Gastroesophageal sphincter (tissue), 4 donors: ENCODE results near the gene CD36. TPM values are rescaled to one million over a fixed set of nuclear protein-coding genes. Genes with fewer than 3 reads are reported as not detected.

Source experiments
- ATAC-seq: fragments of 150-250 bp; one replicate; pipeline ENCODE4 v1.9.1; 2016; ENCODE audit warnings: mild to moderate bottlenecking, moderate library complexity
- H3K27ac ChIP-seq, 4 donors: fragments of 200-600 bp; sonication (generic) in 3 of 4; 1 replicate in 3 of 4; 2 replicates in 1 of 4; pipeline ENCODE4 v1.5.1; 2016 to 2019
- H3K27me3 ChIP-seq: fragments of 200-600 bp; sonication (generic); one replicate; pipeline ENCODE4 v1.5.1; 2019
- H3K36me3 ChIP-seq, 2 donors: fragments of 200-600 bp; sonication (generic); one replicate each; pipeline ENCODE4 v1.5.1; 2019; ENCODE audit warnings: control low read depth in 1 of 2
- H3K4me1 ChIP-seq, 3 donors: fragments of 200-600 bp; sonication (generic); 1 replicate in 2 of 3; 2 replicates in 1 of 3; pipeline ENCODE4 v1.5.1; 2016 to 2019; ENCODE audit warnings: control low read depth in 2 of 3
- H3K4me3 ChIP-seq, 2 donors: fragments of 200-600 bp; sonication (generic); one replicate each; pipeline ENCODE4 v1.5.1; 2019; ENCODE audit warnings: mild to moderate bottlenecking in 1 of 2, moderate library complexity in 1 of 2
- H3K9me3 ChIP-seq, 3 donors: fragments of 200-600 bp; sonication (generic); one replicate each; pipeline ENCODE4 v1.5.1; 2017 to 2019; ENCODE audit warnings: control low read depth in 2 of 3
- CTCF ChIP-seq, 4 experiments: fragments of 200-600 bp in 2 of 4; fragments of 450-650 bp in 2 of 4; sonication (generic) in 1 of 4; IDR thresholded peaks; one replicate each; pipeline ENCODE4 v1.5.1; 2017 to 2019; ENCODE audit warnings: antibody characterized with exemption in 4 of 4, mild to moderate bottlenecking in 2 of 4, moderate library complexity in 2 of 4
- EP300 ChIP-seq: sonication (generic); formaldehyde crosslinking; IDR thresholded peaks from one replicate; pipeline ENCODE4 v1.6.1; 2017; ENCODE audit warnings: antibody characterized with exemption, mild to moderate bottlenecking
- POLR2A ChIP-seq, 2 donors: fragments of 450-650 bp; IDR thresholded peaks; one replicate each; pipeline ENCODE4 v1.6.1; 2017; ENCODE audit warnings: antibody characterized with exemption in 2 of 2, mild to moderate bottlenecking in 2 of 2, moderate library complexity in 1 of 2
- POLR2AphosphoS5 ChIP-seq: sonication (generic); formaldehyde crosslinking; IDR thresholded peaks from one replicate; pipeline ENCODE4 v1.6.1; 2017; ENCODE audit warnings: antibody characterized with exemption
- WGBS, 2 donors: methylation state at CpG; one replicate each; pipeline ENCODE4 v1.1.5; 2018; ENCODE audit warnings: low coverage in 1 of 2; 5-methylcytosine and 5-hydroxymethylcytosine counted together
- total RNA-seq, 4 donors: library from RNA; depleted of rRNA; stranded (reverse); fragments of >200 nt; gene quantifications; one replicate each; pipeline ENCODE4 v1.1.0, GENCODE V29; 2016

The CD36 gene
- total RNA-seq, 4 donors from 2014 or later: 52.9 to 284 (median 81.2) TPM

DNA sequence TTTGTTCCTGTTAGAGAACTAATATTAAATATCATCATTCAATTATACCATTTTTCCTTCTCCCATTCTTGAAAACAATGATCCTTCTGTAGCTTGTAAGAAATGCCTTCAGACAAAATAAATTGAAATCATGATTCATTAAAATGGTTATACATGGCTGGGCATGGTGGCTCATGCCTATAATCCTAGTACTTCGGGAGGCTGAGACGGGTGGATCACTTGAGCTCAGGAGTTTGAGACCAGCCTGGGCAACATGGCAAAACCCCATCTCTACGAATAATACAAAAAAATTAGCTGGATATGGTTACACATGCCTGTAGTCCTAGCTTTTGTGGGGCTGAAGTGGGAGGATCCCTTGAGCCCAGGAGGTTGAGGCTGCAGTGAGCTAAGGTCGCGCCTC, 13.0 kb downstream of the CD36 start:
- 90 to 100% methylated on average over 2 to 5 of the region's 5 CpGs for WGBS, 2 donors
- no peak overlapping the region for H3K4me3 ChIP-seq
- H3K27ac ChIP-seq: no peak overlapping the region
- H3K9me3 ChIP-seq: no peaks in the 10 kb centered on the region
- no peaks in the 10 kb centered on the region for H3K4me1 ChIP-seq
- H3K36me3 ChIP-seq: no peaks in the 10 kb centered on the region
- no peak for ATAC-seq
- no peaks in the 10 kb centered on the region for H3K27me3 ChIP-seq
- TF ChIP-seq POLR2A (IDR thresholded peaks at IDR 0.05) (no peak), POLR2AphosphoS5 (no peak), CTCF (IDR thresholded peaks at IDR 0.05) (no peak), EP300 (no peak)

GRCh38 chr7:80653244-80653643, 14.8 kb downstream of the CD36 start:
- no peak overlapping the region for H3K4me3 ChIP-seq
- ATAC-seq: no peak
- H3K27ac ChIP-seq: no peak overlapping the region
- 96 to 100% methylated on average over 1 of the region's 1 CpG for WGBS, 2 donors
- no peaks in the 10 kb centered on the region for H3K36me3 ChIP-seq
- H3K27me3 ChIP-seq: no peaks in the 10 kb centered on the region
- H3K9me3 ChIP-seq: no peaks in the 10 kb centered on the region
- no peaks in the 10 kb centered on the region for H3K4me1 ChIP-seq
- TF ChIP-seq POLR2A (IDR thresholded peaks at IDR 0.05): no peak
- no peak for TF ChIP-seq EP300
- TF ChIP-seq POLR2AphosphoS5: no peak
- TF ChIP-seq CTCF (IDR thresholded peaks at IDR 0.05): no peak

GRCh38 chr7:80654887-80655340, 16.5 kb downstream of the CD36 start:
- Histone ChIP-seq H3K4me3 (no peak overlapping the region), H3K27ac (no peak overlapping the region)
- no peak for ATAC-seq

DNA sequence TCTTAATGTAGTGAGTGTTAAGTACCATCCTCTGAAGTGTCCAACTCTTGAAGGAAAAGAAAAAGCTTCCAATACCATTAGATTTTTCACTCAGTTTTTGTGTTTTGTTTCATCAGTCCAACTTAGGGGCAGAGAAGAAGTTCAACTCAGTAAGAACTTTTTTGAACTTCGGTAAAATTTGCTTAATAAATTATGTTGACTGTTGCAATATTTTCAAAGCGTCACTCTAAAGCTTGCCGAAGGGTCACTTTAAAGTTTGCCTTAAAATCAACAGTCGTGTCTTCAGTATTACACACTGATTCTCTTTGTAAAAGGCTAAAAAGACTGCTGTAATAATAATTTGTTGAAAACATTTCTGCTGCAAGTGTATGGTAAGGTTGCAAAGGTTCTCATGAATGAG, 17.6 kb downstream of the CD36 start:
- H3K36me3 ChIP-seq: no peaks in the 10 kb centered on the region
- no peak overlapping the region for H3K27ac ChIP-seq
- TF ChIP-seq POLR2AphosphoS5 (no peak), POLR2A (IDR thresholded peaks at IDR 0.05) (no peak), CTCF (IDR thresholded peaks at IDR 0.05) (no peak), EP300 (no peak)
- no peaks in the 10 kb centered on the region for H3K9me3 ChIP-seq
- ATAC-seq: no peak
- no peak overlapping the region for H3K4me3 ChIP-seq
- no peaks in the 10 kb centered on the region for H3K27me3 ChIP-seq
- H3K4me1 ChIP-seq: no peaks in the 10 kb centered on the region
- 78 to 81% methylated on average over 4 of the region's 4 CpGs for WGBS, 2 donors

More at GRCh38 chr7:80654887-80655340, 16.5 kb downstream of the CD36 start:
- no peak for TF ChIP-seq EP300
- TF ChIP-seq POLR2A (IDR thresholded peaks at IDR 0.05): no peak
- no peak for TF ChIP-seq CTCF (IDR thresholded peaks at IDR 0.05)
- no peak for TF ChIP-seq POLR2AphosphoS5
- no peaks in the 10 kb centered on the region for H3K9me3 ChIP-seq
- no peaks in the 10 kb centered on the region for H3K4me1 ChIP-seq
- 80 to 81% methylated on average over 1 to 2 of the region's 2 CpGs for WGBS, 2 donors
- no peaks in the 10 kb centered on the region for H3K36me3 ChIP-seq
- no peaks in the 10 kb centered on the region for H3K27me3 ChIP-seq

GRCh38 chr7:80659120-80660055, 20.9 kb downstream of the CD36 start:
- no peak for ATAC-seq
- no peak overlapping the region for H3K27ac ChIP-seq
- no peak overlapping the region for H3K4me3 ChIP-seq
- TF ChIP-seq EP300 (no peak), POLR2A (IDR thresholded peaks at IDR 0.05) (no peak), CTCF (IDR thresholded peaks at IDR 0.05) (peak; percentile 64 to 82 (median 70))
- H3K4me1 ChIP-seq: no peaks in the 10 kb centered on the region
- no peaks in the 10 kb centered on the region for H3K27me3 ChIP-seq
- H3K36me3 ChIP-seq: no peaks in the 10 kb centered on the region
- 2 to 5% methylated on average over 3 of the region's 3 CpGs for WGBS, 2 donors
- H3K9me3 ChIP-seq: no peaks in the 10 kb centered on the region
